Smooth muscle cell of bladder (primary cell): ENCODE data around the gene USP37. TPM values are rescaled to one million over a fixed set of nuclear protein-coding genes. Genes with fewer than 3 reads are reported as not detected.

ENCODE experiments used
- total RNA-seq: library from RNA; depleted of rRNA; stranded (reverse); fragments of >200 nt; gene quantifications from 2 replicates; pipeline ENCODE4 v1.2.3, GENCODE V29; 2014

The USP37 gene
- 6.5 and 10.7 TPM in 2 replicates for total RNA-seq

GRCh38 chr2:218568190-218569037 is at the start of gene USP37, which contains the start of gene CNOT9:
USP37 (minus strand) TSS chr2:218568351; CDS start chr2:218558653, 9,698 bp downstream.
CNOT9 (plus strand) TSS chr2:218568839; CDS start chr2:218568955, 116 bp downstream.

GRCh38 chr2:218607436-218608115 is 39.4 kb upstream of the USP37 start, which contains the start of gene PLCD4:
PLCD4 (plus strand) TSS chr2:218607899; CDS start chr2:218615740, 7,841 bp downstream.

GRCh38 chr2:218418717-218419458 is 149.3 kb downstream of the USP37 start, which contains the start of gene VIL1:
VIL1 (plus strand) TSS chr2:218419123; CDS start chr2:218423779, 4,656 bp downstream.

Other genes starting within 250 kb of the USP37 start
- gene CATIP, start 211.5 kb downstream of the USP37 start, total RNA-seq, result 0.14 TPM in 1 of 2 replicates, not detected in the other
- gene SLC11A1, start 186.1 kb downstream of the USP37 start, total RNA-seq, result 0.14 and 0.28 TPM in 2 replicates
- gene CTDSP1, start 168.5 kb downstream of the USP37 start, total RNA-seq, result 41.2 and 56.1 TPM in 2 replicates
- gene VIL1, start 149.2 kb downstream of the USP37 start, total RNA-seq, result not detected in 2 replicates
- 29.2 and 32.7 TPM in 2 replicates for gene CNOT9, start 488 bp upstream of the USP37 start, total RNA-seq
- gene PLCD4, start 39.5 kb upstream of the USP37 start, total RNA-seq, result 1.8 TPM in 2 replicates
- gene ZNF142, start 91.3 kb upstream of the USP37 start, total RNA-seq, result 4.3 and 7.7 TPM in 2 replicates
- gene BCS1L, start 91.3 kb upstream of the USP37 start, total RNA-seq, result 28.2 and 30.6 TPM in 2 replicates
- gene RNF25, start 103.7 kb upstream of the USP37 start, total RNA-seq, result 32.0 and 33.8 TPM in 2 replicates
- 15.4 and 27.6 TPM in 2 replicates for gene STK36, start 103.7 kb upstream of the USP37 start, total RNA-seq
- 3.4 and 3.8 TPM in 2 replicates for gene TTLL4, start 142.5 kb upstream of the USP37 start, total RNA-seq
- 17.1 and 19.9 TPM in 2 replicates for gene CYP27A1, start 213.8 kb upstream of the USP37 start, total RNA-seq